ENCODE measurements around the gene WDTC1.
"Not testable (repeated sequence)": the region's sequence is repeated elsewhere in the genome, so short reads cannot be mapped to it uniquely, and the experiment has no call there.

The WDTC1 gene

GRCh38 chr1:27220096-27220495 lies 14.3 kb upstream of the WDTC1 start:
- Histone ChIP-seq H3K27ac (ENCODE audit: low read depth, low read length) (no peak overlapping the region), H3K9ac (ENCODE audit: low read length) (no peak overlapping the region), H3K36me3 (ENCODE audit: insufficient read depth, low read length) (no peaks in the 10 kb centered on the region), H3K9me3 (ENCODE audit: low read length) (no peaks in the 10 kb centered on the region), H3K4me3 (ENCODE audit: low read depth in 1 of 2, low read length in 2 of 2) (no peak overlapping the region), H3K4me1 (ENCODE audit: insufficient read depth, low read length) (no peaks in the 10 kb centered on the region), H3K27me3 (ENCODE audit: control insufficient read depth in 1 of 2, insufficient read depth in 2 of 2, low read length in 2 of 2) (no peaks in the 10 kb centered on the region)

GRCh38 chr1:27220702-27221497 lies 13.5 kb upstream of the WDTC1 start:
- H3K9ac ChIP-seq (ENCODE audit: low read length); H3K4me3 ChIP-seq (ENCODE audit: low read depth in 1 of 2, low read length in 2 of 2); H3K27ac ChIP-seq (ENCODE audit: low read depth, low read length); H3K9me3 ChIP-seq (ENCODE audit: low read length); H3K36me3 ChIP-seq (ENCODE audit: insufficient read depth, low read length); H3K4me1 ChIP-seq (ENCODE audit: insufficient read depth, low read length); H3K27me3 ChIP-seq (ENCODE audit: control insufficient read depth in 1 of 2, insufficient read depth in 2 of 2, low read length in 2 of 2): not testable (repeated sequence)

GRCh38 chr1:27225621-27226020 lies 8.8 kb upstream of the WDTC1 start:
- Histone ChIP-seq H3K9ac (ENCODE audit: low read length) (no peak overlapping the region), H3K9me3 (ENCODE audit: low read length) (no peaks in the 10 kb centered on the region), H3K4me3 (ENCODE audit: low read depth in 1 of 2, low read length in 2 of 2) (no peak overlapping the region), H3K36me3 (ENCODE audit: insufficient read depth, low read length) (no peaks in the 10 kb centered on the region), H3K27me3 (ENCODE audit: control insufficient read depth in 1 of 2, insufficient read depth in 2 of 2, low read length in 2 of 2) (no peaks in the 10 kb centered on the region), H3K27ac (ENCODE audit: low read depth, low read length) (no peak overlapping the region), H3K4me1 (ENCODE audit: insufficient read depth, low read length) (no peaks in the 10 kb centered on the region)

DNA sequence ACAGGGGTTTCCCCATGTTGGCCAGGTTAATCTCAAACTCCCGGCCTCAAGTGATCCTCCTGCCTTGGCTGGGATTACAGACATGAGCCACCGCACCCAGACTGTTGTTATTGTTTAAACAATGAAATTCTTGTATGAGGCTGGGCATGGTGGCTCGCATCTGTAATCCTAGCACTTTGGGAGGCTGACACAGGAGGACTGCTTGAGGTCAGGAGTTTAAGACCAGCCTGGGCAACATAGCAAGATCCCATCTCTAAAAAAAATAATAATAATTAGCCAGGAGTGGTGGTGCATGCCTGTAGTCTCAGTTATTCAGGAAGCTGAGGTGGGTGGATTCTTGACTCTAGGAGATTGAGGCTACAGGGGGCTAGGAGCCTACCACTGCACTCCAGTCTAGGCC lies 6.7 kb upstream of the WDTC1 start:
- no peak overlapping the region for H3K9ac ChIP-seq (ENCODE audit: low read length)
- no peaks in the 10 kb centered on the region for H3K27me3 ChIP-seq (ENCODE audit: control insufficient read depth in 1 of 2, insufficient read depth in 2 of 2, low read length in 2 of 2)
- H3K4me1 ChIP-seq (ENCODE audit: insufficient read depth, low read length), result no peaks in the 10 kb centered on the region
- H3K4me3 ChIP-seq (ENCODE audit: low read depth in 1 of 2, low read length in 2 of 2), result no peak overlapping the region
- H3K9me3 ChIP-seq (ENCODE audit: low read length), result no peaks in the 10 kb centered on the region
- H3K27ac ChIP-seq (ENCODE audit: low read depth, low read length), result no peak overlapping the region
- no peaks in the 10 kb centered on the region for H3K36me3 ChIP-seq (ENCODE audit: insufficient read depth, low read length)

GRCh38 chr1:27233667-27234048 lies 774 bp upstream of the WDTC1 start:
- Histone ChIP-seq H3K4me1 (ENCODE audit: insufficient read depth, low read length) (peaks cover 19% of the 10 kb centered on the region), H3K9me3 (ENCODE audit: low read length) (no peaks in the 10 kb centered on the region), H3K9ac (ENCODE audit: low read length) (no peak overlapping the region), H3K27me3 (ENCODE audit: control insufficient read depth in 1 of 2, insufficient read depth in 2 of 2, low read length in 2 of 2) (no peaks in the 10 kb centered on the region), H3K27ac (ENCODE audit: low read depth, low read length) (no peak overlapping the region), H3K4me3 (ENCODE audit: low read depth in 1 of 2, low read length in 2 of 2) (peak overlapping the region; percentile 49 to 75), H3K36me3 (ENCODE audit: insufficient read depth, low read length) (no peaks in the 10 kb centered on the region)

GRCh38 chr1:27235827-27236226 lies 1.4 kb downstream of the WDTC1 start:
- Histone ChIP-seq H3K4me1 (ENCODE audit: insufficient read depth, low read length) (peaks cover 19% of the 10 kb centered on the region), H3K36me3 (ENCODE audit: insufficient read depth, low read length) (no peaks in the 10 kb centered on the region), H3K27ac (ENCODE audit: low read depth, low read length) (peak overlapping the region; percentile 35), H3K27me3 (ENCODE audit: control insufficient read depth in 1 of 2, insufficient read depth in 2 of 2, low read length in 2 of 2) (no peaks in the 10 kb centered on the region), H3K9ac (ENCODE audit: low read length) (peak overlapping the region; percentile 19), H3K9me3 (ENCODE audit: low read length) (no peaks in the 10 kb centered on the region), H3K4me3 (ENCODE audit: low read depth in 1 of 2, low read length in 2 of 2) (peak overlapping the region; percentile 75 to 80)

DNA sequence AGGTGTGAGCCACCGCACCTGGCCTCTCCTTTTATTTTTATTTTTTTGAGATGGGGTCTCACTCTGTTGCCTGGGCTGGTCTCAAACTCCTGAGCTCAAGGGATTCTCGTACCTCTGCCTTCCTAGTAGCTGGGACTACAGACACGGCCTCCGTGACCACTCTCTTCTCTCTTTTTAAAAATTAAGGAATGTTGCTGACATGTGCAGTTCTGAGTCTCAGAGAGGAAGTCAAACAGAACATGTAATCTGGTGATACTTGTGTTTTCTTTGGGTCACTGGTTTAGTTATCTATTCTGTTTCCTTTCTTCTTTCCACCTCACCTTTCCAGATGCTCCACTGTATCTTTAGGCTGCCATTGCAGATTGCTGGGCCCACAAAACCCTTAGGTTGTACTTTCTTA lies 2.7 kb downstream of the WDTC1 start:
- no peaks in the 10 kb centered on the region for H3K36me3 ChIP-seq (ENCODE audit: insufficient read depth, low read length)
- H3K4me1 ChIP-seq (ENCODE audit: insufficient read depth, low read length), result peaks cover 19% of the 10 kb centered on the region
- H3K27ac ChIP-seq (ENCODE audit: low read depth, low read length), result no peak overlapping the region
- no peak overlapping the region for H3K9ac ChIP-seq (ENCODE audit: low read length)
- no peaks in the 10 kb centered on the region for H3K27me3 ChIP-seq (ENCODE audit: control insufficient read depth in 1 of 2, insufficient read depth in 2 of 2, low read length in 2 of 2)
- no peaks in the 10 kb centered on the region for H3K9me3 ChIP-seq (ENCODE audit: low read length)
- H3K4me3 ChIP-seq (ENCODE audit: low read depth in 1 of 2, low read length in 2 of 2), result no peak overlapping the region

DNA sequence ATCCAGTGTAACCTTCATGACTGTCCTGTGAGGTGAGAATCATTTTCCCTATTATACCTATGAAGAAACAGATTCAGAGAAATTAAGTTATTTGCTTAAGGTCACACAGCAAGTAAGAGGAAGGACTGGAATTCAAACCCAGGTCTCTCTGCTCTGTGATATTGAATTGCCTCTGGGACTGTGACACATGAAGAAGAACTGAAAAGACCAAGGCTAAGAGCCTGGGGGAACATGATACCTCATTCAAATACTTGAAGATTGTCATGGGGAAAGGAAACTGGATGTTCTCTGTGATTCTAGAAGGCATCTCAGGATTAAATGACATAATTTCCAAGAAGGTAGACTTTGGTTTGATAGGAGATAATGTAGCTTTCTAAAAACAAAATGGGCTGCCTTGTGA lies 3.6 kb downstream of the WDTC1 start:
- Histone ChIP-seq H3K36me3 (ENCODE audit: insufficient read depth, low read length) (no peaks in the 10 kb centered on the region), H3K27ac (ENCODE audit: low read depth, low read length) (no peak overlapping the region), H3K9ac (ENCODE audit: low read length) (no peak overlapping the region), H3K9me3 (ENCODE audit: low read length) (no peaks in the 10 kb centered on the region), H3K4me1 (ENCODE audit: insufficient read depth, low read length) (peaks cover 19% of the 10 kb centered on the region), H3K4me3 (ENCODE audit: low read depth in 1 of 2, low read length in 2 of 2) (no peak overlapping the region), H3K27me3 (ENCODE audit: control insufficient read depth in 1 of 2, insufficient read depth in 2 of 2, low read length in 2 of 2) (no peaks in the 10 kb centered on the region)

GRCh38 chr1:27241677-27242076 lies 7.2 kb downstream of the WDTC1 start:
- Histone ChIP-seq H3K4me3 (ENCODE audit: low read depth in 1 of 2, low read length in 2 of 2) (no peak overlapping the region), H3K4me1 (ENCODE audit: insufficient read depth, low read length) (no peaks in the 10 kb centered on the region), H3K27me3 (ENCODE audit: control insufficient read depth in 1 of 2, insufficient read depth in 2 of 2, low read length in 2 of 2) (no peaks in the 10 kb centered on the region), H3K9ac (ENCODE audit: low read length) (no peak overlapping the region), H3K9me3 (ENCODE audit: low read length) (no peaks in the 10 kb centered on the region), H3K36me3 (ENCODE audit: insufficient read depth, low read length) (no peaks in the 10 kb centered on the region), H3K27ac (ENCODE audit: low read depth, low read length) (no peak overlapping the region)

GRCh38 chr1:27243665-27244064 lies 9.2 kb downstream of the WDTC1 start:
- not testable (repeated sequence) for H3K4me1 ChIP-seq (ENCODE audit: insufficient read depth, low read length); H3K36me3 ChIP-seq (ENCODE audit: insufficient read depth, low read length); H3K9me3 ChIP-seq (ENCODE audit: low read length); H3K27ac ChIP-seq (ENCODE audit: low read depth, low read length); H3K27me3 ChIP-seq (ENCODE audit: control insufficient read depth in 1 of 2, insufficient read depth in 2 of 2, low read length in 2 of 2); H3K4me3 ChIP-seq (ENCODE audit: low read depth in 1 of 2, low read length in 2 of 2); H3K9ac ChIP-seq (ENCODE audit: low read length)

DNA sequence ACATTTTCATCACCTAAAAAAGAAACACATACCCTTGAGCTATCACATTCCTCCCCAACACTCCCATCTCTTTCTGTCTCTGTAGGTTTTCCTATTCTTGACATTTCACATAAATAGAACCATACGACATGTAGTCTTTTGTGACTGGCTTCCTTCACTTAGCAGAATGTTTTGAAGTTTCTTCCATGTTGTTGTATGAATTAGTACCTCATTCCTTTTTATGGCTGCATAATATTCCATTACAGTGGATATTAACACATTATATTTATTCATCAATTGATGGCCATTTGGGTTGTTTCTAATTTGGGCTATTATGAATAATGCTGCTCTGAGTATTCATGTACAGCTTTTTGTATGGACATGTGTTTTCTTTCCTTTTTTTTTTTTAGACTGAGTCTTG lies 11.8 kb downstream of the WDTC1 start:
- H3K9me3 ChIP-seq (ENCODE audit: low read length), result no peaks in the 10 kb centered on the region
- no peaks in the 10 kb centered on the region for H3K4me1 ChIP-seq (ENCODE audit: insufficient read depth, low read length)

DNA sequence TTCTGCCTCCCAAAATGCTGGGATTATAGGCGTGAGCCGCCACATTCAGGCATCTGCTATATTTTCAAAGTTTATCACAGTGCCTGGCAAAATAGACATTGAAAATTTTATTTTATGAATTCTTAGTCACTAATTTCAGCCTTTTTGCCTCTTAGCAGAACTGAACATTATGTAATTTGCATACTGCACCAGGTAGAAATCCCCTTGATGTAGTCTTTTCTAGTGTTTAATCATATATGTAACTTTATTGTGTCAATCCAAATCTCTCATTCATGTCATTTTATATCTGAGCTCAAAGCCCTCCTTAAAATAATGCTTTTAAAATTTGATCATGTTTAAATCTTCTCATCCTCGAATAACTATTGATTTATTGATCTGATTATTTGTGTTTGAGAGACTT lies 19.2 kb downstream of the WDTC1 start:
- no peak overlapping the region for H3K4me3 ChIP-seq (ENCODE audit: low read depth in 1 of 2, low read length in 2 of 2)
- H3K9ac ChIP-seq (ENCODE audit: low read length), result no peak overlapping the region
- H3K4me1 ChIP-seq (ENCODE audit: insufficient read depth, low read length), result no peaks in the 10 kb centered on the region
- no peaks in the 10 kb centered on the region for H3K9me3 ChIP-seq (ENCODE audit: low read length)
- no peak overlapping the region for H3K27ac ChIP-seq (ENCODE audit: low read depth, low read length)
- H3K27me3 ChIP-seq (ENCODE audit: control insufficient read depth in 1 of 2, insufficient read depth in 2 of 2, low read length in 2 of 2), result no peaks in the 10 kb centered on the region
- H3K36me3 ChIP-seq (ENCODE audit: insufficient read depth, low read length), result no peaks in the 10 kb centered on the region

More for the DNA sequence above, 11.8 kb downstream of the WDTC1 start:
- Histone ChIP-seq H3K27me3 (ENCODE audit: control insufficient read depth in 1 of 2, insufficient read depth in 2 of 2, low read length in 2 of 2) (no peaks in the 10 kb centered on the region), H3K36me3 (ENCODE audit: insufficient read depth, low read length) (no peaks in the 10 kb centered on the region), H3K9ac (ENCODE audit: low read length) (no peak overlapping the region), H3K4me3 (ENCODE audit: low read depth in 1 of 2, low read length in 2 of 2) (no peak overlapping the region), H3K27ac (ENCODE audit: low read depth, low read length) (no peak overlapping the region)

Measured in muscle layer of colon (tissue), 2 donors.